ENCODE results near the gene TSGA10. TPM values are rescaled to one million over a fixed set of nuclear protein-coding genes. Genes with fewer than 3 reads are reported as not detected.

Gene TSGA10
- total RNA-seq, 1 experiment from 2014 or later, result 7.5 TPM

DNA sequence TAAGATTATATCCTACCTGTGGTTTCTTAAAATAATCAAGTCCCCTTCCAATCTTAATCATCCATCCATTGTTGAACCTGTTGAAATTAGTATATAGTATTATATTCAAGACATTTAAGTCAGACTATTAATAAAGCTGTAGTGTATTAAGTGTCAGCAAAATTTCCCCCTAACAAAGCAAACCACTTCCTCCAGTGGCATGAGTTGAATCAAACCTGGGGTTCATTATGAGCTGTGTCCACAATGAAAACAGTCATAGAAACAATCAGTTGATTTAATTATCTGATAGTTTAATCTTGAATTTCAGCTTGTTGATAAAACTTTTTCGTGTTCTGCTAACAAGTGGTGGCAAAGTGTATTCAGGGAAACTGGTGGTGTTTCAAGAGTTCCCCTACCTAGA lies 14.8 kb upstream of the TSGA10 start:
- ATAC-seq, result no peak
- Histone ChIP-seq H3K4me3 (ENCODE audit: low read depth in 2 of 2, low read length in 2 of 2) (no peak overlapping the region), H3K27me3 (ENCODE audit: control insufficient read depth, insufficient read depth, low read length) (no peaks in the 10 kb centered on the region), H3K4me1 (ENCODE audit: control insufficient read depth, insufficient read depth, low read length) (no peaks in the 10 kb centered on the region), H3K36me3 (ENCODE audit: control insufficient read depth, insufficient read depth, low read length) (peaks cover 41% of the 10 kb centered on the region), H3K9me3 (ENCODE audit: control insufficient read depth, insufficient read depth, low read depth, low read length) (no peaks in the 10 kb centered on the region), H3K27ac (ENCODE audit: low read length) (no peak overlapping the region)
- in situ Hi-C loops (cut with HindIII; ENCODE audit: low pct_unique_long_range_greater_than_20kb, low sequenced_read_pairs), result no loop called here
- TF ChIP-seq, protein P1, sequence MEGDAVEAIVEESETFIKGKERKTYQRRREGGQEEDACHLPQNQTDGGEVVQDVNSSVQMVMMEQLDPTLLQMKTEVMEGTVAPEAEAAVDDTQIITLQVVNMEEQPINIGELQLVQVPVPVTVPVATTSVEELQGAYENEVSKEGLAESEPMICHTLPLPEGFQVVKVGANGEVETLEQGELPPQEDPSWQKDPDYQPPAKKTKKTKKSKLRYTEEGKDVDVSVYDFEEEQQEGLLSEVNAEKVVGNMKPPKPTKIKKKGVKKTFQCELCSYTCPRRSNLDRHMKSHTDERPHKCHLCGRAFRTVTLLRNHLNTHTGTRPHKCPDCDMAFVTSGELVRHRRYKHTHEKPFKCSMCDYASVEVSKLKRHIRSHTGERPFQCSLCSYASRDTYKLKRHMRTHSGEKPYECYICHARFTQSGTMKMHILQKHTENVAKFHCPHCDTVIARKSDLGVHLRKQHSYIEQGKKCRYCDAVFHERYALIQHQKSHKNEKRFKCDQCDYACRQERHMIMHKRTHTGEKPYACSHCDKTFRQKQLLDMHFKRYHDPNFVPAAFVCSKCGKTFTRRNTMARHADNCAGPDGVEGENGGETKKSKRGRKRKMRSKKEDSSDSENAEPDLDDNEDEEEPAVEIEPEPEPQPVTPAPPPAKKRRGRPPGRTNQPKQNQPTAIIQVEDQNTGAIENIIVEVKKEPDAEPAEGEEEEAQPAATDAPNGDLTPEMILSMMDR (IDR thresholded peaks at IDR 0.05), result no peak
- TF ChIP-seq TCF7L2 (IDR thresholded peaks at IDR 0.05; ENCODE audit: low read depth, low read length) (no peak), SIN3A (IDR thresholded peaks at IDR 0.05; ENCODE audit: borderline replicate concordance, insufficient read depth, low read depth, low read length) (no peak), POLR2AphosphoS5 (IDR thresholded peaks at IDR 0.05; ENCODE audit: low read depth, low read length) (no peak)
- TF ChIP-seq, protein P2, sequence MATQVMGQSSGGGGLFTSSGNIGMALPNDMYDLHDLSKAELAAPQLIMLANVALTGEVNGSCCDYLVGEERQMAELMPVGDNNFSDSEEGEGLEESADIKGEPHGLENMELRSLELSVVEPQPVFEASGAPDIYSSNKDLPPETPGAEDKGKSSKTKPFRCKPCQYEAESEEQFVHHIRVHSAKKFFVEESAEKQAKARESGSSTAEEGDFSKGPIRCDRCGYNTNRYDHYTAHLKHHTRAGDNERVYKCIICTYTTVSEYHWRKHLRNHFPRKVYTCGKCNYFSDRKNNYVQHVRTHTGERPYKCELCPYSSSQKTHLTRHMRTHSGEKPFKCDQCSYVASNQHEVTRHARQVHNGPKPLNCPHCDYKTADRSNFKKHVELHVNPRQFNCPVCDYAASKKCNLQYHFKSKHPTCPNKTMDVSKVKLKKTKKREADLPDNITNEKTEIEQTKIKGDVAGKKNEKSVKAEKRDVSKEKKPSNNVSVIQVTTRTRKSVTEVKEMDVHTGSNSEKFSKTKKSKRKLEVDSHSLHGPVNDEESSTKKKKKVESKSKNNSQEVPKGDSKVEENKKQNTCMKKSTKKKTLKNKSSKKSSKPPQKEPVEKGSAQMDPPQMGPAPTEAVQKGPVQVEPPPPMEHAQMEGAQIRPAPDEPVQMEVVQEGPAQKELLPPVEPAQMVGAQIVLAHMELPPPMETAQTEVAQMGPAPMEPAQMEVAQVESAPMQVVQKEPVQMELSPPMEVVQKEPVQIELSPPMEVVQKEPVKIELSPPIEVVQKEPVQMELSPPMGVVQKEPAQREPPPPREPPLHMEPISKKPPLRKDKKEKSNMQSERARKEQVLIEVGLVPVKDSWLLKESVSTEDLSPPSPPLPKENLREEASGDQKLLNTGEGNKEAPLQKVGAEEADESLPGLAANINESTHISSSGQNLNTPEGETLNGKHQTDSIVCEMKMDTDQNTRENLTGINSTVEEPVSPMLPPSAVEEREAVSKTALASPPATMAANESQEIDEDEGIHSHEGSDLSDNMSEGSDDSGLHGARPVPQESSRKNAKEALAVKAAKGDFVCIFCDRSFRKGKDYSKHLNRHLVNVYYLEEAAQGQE (IDR thresholded peaks at IDR 0.05; ENCODE audit: insufficient read depth in 1 of 2, low read depth in 2 of 2, low read length in 1 of 2), result no peak
- DNase-seq (ENCODE audit: low read depth, low spot score), result no peak
- ChIA-PET CTCF (no interaction called here), POLR2A (no interaction called here)
- BruUV-seq (replicated peaks), result no TSS peak
- intact Hi-C loops (cut with micrococcal nuclease; ENCODE audit: unreplicated experiment), result no loop called here

DNA sequence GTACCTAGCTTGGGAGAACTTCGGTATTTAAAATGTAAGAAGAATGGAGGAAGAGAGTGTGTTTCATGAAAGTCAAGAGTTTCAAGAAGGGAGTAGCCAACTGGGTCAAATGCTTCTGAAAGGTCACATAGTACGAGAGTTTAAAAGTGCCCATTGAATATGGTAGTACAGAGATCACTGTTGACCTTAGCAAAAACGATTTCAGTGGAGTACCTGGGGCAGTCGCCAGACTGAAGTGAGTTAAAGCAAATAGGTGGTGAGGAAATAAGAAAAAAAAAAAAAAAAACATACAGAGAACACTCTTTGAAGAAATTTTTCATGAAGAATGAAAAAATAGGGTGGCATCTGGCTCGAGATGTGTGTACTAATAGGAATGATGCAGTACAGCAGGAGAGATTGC lies 11.5 kb upstream of the TSGA10 start:
- Histone ChIP-seq H3K27ac (ENCODE audit: low read length) (no peak overlapping the region), H3K4me1 (ENCODE audit: control insufficient read depth, insufficient read depth, low read length) (no peaks in the 10 kb centered on the region), H3K27me3 (ENCODE audit: control insufficient read depth, insufficient read depth, low read length) (no peaks in the 10 kb centered on the region), H3K9me3 (ENCODE audit: control insufficient read depth, insufficient read depth, low read depth, low read length) (no peaks in the 10 kb centered on the region), H3K4me3 (ENCODE audit: low read depth in 2 of 2, low read length in 2 of 2) (no peak overlapping the region), H3K36me3 (ENCODE audit: control insufficient read depth, insufficient read depth, low read length) (peaks cover 27% of the 10 kb centered on the region)
- ChIA-PET POLR2A (no interaction called here), CTCF (no interaction called here)
- DNase-seq (ENCODE audit: low read depth, low spot score) (no peak), ATAC-seq (no peak)
- in situ Hi-C loops (cut with HindIII; ENCODE audit: low pct_unique_long_range_greater_than_20kb, low sequenced_read_pairs) (no loop called here), intact Hi-C loops (cut with micrococcal nuclease; ENCODE audit: unreplicated experiment) (no loop called here)
- no TSS peak for BruUV-seq (replicated peaks)
- no peak for TF ChIP-seq TCF7L2 (IDR thresholded peaks at IDR 0.05; ENCODE audit: low read depth, low read length)
- TF ChIP-seq, protein P2 (IDR thresholded peaks at IDR 0.05; ENCODE audit: insufficient read depth in 1 of 2, low read depth in 2 of 2, low read length in 1 of 2), result no peak

Measured in Panc1 (cell line).